NK-92 (cell line): ENCODE measurements around the gene P4HA1.
"Not testable (repeated sequence)": the region's sequence is repeated elsewhere in the genome, so short reads cannot be mapped to it uniquely, and the experiment has no call there.

Source experiments
- DNase-seq: peaks from one replicate; lab custom pipeline; 2025; ENCODE audit not compliant: unreplicated experiment; lab: John Stamatoyannopoulos, UW

P4HA1 gene

DNA sequence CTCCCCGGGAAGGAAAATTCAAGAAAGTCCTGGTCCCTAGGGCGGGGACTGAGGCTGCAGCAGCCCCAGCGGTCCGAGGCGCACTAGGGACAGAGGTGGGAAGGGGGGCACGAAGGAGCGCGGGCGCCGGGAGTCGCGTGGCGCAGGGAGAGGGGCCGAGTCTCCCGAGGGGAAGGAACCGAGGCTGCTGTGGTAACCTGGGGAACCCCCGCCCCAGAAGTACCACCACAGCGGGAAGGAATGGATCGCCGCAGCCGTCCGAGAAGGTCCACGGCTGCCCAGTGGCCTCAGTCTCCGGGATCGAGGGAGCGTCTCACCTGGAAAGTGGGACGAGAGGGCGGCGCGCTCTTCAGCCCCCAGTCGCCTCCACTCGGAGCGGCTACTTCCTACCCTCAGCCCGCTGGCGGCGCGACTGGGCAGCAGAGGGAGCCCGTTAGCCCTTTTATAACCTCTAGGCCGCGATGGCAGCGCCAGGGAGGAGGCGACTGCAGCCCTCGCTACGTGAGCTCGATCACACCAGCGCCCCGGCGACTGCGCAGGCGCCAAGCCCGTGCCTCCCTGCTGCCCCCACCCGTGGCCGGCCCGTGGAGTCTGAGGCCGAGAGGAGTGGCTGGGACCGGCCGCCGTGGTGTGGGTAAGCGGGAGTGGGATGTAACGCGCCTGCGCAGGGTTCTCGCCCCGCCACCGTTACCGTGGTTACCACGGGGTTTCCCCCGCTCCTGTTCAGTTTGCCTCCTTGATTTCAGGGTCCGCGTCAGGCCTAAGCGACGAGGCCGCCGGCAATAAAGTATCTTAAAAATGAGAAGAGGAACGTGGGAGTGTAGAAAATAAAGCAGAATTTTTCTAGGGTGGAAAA, at the start of gene P4HA1:
Gene P4HA1, minus strand, starts transcription at position 418 of the 856 bp plus-strand sequence. CDS start 21,983 bp downstream, outside the sequence.
- peak; percentile 89 for DNase-seq

DNA sequence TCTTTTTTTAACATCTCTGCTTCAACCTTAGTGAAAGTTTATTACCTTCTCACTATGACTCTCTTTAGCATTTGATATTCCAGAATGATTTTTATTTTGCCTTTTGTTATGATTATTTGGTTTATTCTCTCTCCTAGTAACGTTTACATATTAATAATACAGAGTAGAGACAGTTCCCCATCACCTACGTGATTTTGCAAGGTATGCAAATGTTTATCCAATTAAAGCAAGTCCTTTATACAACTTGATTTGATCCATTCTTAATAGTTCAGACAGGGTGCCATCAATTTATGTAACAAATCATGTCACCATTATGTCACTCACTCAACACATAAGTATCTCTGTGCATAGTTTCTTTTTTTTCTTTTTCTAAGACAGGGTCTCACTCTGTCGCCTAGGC, 44.9 kb upstream of the P4HA1 start:
- DNase-seq = no peak

DNA sequence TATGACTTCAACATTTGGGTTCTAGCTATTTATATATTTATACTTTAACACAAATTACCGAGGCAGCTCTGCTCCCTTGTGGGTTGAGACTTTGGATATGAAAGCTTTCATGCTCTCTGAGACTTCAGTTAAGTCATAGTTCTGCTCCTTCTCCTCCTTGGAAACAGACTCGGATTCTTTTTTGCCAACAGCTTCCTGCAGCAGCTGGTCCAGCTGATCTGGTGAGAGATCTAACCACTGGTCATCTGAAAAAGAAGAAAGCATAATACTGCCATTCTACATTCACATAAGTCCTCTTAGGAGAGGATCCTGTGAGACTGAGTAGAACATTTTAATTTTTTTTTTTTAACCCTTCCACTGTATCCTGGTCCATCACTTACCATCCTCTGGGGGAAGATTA, 42.6 kb upstream of the P4HA1 start:
- no peak for DNase-seq

DNA sequence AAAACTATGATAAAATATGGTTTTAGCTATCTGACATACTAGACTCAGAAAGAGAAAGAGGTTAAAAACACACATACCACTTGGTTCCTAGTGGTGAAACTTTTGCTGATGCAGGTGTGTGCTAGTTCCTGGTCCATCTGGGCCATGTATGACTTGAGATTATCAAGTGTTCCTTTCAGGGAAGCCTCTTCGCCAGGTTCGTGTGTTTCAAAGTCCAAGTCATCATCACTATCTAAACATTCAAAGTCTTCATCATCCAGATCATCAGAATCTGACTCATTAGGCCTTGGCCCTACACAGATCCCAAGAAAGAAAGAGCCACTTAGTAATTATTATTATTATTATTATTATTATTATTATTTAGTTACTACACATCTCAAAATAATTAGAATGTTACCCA, 40.0 kb upstream of the P4HA1 start:
- no peak for DNase-seq

DNA sequence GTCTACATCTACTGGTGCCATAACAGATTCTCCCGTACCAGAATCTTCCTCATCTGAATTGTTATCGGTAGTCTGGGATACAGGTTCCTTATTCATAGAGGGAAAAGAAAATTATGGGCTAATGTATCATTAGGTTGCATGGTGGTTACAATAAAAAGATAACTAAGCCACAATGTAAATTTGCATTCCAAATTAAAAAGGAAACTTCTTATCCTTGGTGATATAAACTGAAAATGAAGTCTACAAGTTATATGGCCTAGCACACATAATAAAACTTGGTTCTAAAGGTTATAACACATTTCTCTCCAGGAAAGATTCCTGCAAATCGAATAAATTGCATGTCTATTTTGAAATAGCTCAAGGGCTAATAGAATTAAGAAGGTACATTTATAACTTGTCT, 38.1 kb upstream of the P4HA1 start:
- DNase-seq = no peak

DNA sequence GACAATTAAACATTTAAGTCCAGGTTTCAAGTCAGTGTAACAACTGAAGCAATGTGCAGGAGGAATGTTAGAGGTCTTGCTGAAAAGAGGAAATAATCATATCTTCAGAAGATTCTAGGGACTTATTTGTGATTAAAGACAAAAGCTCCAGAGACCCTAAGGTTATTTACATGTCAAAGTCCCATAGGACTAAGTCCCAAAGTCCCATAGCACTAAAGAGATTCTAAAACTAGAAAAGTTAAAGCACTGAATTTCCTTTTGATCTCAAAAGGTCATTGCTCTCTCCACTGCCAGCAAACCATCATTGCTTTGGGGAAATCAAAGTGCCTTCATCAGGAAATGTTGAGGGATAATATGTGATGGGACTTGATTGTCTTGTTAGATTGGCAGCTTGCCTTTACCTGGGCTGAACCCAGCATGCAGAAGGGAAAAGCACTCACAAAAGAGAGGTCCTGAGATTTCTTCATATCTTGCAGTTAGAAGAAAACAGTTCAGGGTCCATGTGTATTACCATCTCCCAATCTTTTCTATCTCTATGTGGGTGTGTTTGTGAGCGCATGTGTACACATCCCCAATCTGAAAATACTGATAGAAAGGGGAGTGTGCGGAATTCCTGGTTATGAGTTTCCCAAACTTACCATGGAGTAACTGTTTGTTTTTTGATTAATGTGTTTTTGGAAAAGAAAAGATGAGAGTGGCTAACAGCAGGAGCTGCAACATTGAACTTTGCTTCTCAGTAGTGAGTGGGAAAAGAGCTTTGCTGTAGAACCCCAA, 35.4 kb upstream of the P4HA1 start:
- DNase-seq = no peak

DNA sequence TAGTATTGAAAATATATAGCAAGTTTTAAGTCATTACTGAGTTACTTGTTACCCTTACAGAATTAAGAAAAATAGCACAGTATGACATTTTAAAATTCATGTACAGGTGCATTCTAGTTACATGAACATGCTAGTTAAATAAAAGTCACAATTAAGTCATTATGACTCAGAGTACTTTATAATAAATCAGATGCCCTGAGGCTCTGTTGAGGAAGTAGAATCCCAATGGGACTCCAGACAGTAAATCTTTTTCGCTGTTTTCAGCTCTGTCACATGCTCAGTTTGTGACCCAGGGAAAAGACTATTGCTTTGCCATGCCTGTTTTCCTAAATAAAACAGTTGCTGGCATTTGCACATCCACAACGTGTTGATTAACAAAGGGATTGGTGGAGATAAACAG, 34.6 kb upstream of the P4HA1 start:
- no peak for DNase-seq

DNA sequence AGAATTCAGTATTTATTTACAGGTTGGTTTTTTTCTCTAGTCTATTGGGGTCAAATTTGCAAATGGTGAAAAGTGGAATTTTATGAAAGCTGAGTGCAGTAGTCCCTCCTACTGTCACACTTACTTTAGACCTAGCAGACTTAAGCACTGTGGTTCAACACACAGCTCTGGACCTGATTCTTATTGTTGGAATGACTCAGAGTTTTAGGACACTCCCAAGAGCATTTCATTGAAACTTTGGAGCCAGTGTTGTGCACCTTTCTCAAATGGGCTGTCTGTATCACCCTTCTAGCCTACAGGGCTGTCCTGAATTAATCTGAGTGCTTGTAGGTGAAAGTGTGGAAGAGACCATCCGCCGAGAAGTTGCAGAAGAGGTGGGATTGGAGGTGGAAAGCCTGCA, 29.7 kb upstream of the P4HA1 start:
- no peak for DNase-seq

DNA sequence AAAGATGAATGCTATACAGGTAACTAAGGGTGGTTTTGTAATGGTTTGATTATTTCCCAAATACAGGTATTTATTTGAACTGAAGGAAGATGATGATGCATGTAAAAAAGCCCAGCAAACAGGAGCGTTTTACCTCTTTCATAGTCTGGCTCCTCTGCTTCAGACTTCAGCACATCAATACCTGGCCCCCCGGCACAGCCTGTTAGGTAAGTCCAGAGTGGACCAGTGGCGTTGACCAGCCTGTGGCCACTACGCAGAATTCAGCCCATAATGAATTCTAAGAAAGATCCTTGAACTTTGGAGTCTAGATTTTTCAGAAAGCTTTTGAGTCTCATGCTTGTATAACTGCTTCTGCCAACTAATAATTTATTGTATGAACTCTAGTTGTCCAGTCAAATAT, 23.3 kb upstream of the P4HA1 start:
- DNase-seq = no peak

DNA sequence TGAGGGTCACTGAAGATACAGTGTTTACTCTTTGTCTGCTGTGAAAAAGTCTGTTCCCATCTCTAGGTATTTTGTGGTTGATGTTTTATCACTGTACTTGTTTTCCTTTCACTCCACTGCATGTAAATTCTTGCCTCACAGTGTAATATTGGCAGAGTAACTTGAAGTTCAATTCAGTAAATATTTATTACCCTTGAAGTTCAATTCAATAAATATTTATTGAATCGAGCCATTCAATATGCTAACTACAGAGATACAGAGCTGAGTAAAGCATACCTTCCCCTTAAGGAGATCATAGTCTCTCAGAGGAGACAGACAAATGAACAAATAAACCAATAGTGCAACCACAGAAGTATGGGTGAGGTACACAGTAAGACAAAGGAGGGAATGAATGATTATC, 22.8 kb upstream of the P4HA1 start:
- DNase-seq = no peak

DNA sequence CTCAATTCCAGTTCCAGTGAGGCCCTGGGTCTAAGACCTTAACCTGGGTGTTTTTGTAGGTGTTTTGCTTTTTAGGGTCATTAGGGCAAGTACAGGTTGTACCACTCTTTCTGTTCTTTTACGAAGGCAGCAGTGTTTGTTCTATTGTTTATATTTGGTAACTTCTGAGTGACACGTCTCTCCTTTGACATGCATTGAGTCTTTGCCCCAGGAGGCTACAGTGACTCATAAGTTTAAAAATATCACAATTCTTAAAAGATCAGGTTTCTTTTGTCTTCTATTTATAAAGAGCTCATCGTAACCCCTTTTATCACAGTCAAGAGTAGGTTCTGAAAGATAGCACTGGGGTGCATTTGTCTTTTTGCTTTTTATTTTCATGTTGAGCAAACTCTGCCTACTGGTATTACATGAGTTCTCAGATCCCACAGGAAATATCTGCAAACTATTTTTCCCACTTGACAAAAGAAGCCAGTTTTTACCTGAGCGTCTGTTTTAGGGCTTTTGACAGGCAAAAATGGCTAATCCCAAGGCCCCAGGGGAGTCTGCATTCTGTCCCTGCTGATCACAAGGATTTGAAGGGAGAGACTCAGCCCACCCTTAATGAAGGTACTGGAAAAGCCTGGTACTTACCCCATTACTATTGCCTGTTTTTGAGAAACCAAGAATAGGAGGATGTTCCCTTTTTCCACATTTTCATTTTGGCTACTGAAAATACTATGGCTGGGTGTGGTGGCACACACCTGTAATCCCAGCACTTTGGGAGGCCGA, 21.5 kb upstream of the P4HA1 start:
- no peak for DNase-seq

DNA sequence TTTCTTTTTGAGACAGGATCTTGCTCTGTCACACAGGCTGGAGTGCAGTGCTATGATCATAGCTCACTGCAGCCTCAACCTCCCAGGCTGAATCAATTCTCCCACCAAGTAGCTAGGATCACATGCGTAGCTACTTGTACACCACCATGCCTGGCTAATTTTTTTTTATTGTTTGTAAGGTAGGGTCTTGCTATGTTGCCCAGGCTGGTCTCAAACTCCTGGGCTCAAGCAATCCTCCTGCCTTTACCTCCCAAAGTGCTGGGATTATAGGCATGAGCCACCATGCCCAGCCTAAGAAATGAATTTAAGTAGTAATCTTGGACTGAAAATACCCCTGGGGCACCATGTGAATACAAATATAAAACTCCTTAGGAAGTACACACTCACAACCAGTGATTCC, 19.4 kb upstream of the P4HA1 start:
- no peak for DNase-seq

DNA sequence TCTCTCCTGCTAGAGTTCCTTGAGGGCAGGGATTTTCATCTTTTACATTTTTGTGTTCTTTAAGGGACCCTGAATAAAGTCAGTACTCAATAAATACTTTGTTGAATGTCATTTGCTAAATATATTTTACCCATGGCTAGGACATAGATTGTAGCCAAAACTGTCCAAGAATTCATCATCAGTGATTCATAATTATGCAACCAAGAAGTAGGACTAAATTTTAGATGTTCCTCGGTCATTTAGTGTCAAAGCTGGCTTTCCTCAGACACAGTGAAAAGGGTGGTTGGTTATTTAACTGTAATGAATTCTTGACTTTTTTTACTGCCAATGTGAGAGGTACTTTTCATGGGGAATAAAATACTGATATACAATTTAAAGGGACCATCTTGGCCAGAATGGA, 16.9 kb upstream of the P4HA1 start:
- DNase-seq = no peak

DNA sequence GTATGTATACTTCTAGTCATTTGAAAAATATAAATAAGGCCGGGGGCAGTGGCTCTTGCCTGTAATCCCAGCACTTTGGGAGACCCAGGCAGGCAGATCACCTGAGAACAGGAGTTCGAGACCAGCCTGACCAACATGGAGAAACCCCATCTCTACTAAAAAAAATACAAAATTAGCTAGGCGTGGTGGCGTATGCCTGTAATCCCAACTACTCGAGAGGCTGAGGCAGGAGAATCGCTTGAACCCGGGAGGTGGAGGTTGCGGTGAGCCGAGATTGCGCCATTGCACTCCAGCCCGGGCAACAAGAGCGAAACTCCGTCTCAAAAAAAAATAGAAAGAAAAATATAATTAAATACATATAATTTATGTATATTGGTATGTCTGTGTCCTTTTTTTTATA, 15.4 kb upstream of the P4HA1 start:
- DNase-seq = not testable (repeated sequence)

DNA sequence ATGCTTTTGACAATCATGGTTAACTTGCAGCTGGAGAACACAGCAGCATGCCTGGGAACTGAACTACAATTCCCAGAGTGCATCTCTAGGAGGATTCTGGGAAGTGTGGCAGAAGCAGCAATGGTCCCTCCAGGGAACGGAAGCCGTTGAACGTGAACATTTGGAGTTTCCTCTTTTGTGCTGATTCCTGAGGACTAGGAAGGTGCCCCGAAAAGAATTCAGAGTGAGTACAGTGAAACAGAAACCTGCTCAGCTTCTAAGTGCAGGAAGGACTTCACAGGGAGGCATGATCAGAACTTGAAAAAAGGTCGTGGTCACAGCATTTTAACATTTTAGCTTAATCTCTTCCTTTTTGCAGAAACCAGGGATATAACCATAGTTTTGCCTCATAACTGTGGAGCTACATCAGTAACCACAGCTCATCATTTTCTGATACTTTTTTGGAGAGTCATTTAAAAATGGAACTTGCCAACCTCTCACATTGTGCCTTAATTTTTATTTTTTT, 13.7 kb upstream of the P4HA1 start, which contains the start of gene NUDT13:
Gene NUDT13, plus strand, starts transcription at position 111 of the 505 bp plus-strand sequence. CDS start 3,911 bp downstream, outside the sequence.
- DNase-seq = no peak

DNA sequence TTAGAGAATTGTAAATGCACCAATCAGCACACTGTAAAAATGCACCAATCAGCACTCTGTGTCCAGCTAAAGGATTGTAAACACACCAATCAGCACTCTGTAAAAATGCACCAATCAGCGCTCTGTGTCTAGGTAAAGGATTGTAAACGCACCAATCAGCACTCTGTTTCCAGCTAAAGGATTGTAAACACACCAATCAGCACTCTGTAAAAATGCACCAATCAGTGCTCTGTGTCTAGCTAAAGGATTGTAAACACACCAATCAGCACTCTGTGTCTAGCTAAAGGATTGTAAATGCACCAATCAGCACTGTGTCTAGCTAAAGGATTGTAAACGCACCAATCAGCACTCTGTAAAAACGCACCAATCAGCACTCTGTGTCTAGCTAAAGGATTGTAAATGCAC, 12.6 kb upstream of the P4HA1 start:
- DNase-seq = not testable (repeated sequence)

DNA sequence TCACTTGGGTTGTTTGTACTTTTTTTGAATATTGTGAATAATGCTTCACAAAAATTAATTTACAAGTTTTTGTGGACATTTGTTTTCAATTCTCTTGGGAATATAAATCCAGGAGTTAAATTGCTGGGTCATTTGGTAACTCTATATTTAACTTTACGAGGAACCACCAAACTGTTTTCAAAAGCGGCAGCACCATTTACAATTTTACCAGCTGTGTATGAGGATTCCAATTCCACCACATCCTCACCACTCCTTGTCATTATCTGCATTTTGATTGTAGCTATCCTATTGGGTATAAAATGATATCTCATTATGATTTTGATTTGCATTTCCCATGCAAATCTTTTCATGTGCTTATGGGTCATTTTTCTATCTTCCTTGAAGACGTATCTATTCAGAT, 9.6 kb upstream of the P4HA1 start:
- no peak for DNase-seq

DNA sequence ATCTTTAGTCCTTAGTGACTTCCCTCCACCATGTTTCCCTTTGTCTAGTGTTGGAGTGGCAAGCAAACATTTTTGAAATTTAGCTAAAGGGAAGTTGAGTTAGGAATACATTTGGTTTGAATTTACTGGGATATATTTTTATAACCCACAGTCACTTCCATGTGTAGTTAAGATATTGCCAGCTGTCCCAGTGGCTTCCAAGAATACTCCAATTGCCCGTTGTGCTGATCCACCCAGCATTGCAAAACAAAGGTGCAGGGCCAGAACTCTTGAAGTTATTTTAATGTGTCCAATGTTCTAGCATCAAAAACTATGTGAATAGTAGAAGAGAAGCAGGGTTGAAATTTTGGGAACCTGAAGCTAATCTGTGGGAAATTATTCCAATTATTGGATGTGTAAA, 2.5 kb upstream of the P4HA1 start:
- no peak for DNase-seq

DNA sequence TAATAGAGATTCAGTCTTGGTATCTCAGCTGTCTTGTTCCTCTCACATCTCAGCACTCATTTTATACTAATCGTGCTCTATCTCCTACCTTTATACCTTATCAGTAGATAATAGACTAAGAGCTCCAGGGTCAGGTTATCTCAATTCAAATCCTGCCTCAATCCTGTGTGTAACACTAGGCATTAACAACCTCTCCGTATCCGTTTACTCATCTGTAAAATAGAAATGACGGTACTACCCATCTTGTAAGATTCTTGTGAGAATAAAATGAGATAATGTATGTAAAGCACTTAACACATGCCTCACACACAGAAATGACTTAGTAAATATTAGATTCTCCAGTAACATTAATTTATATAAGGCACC, 622 bp upstream of the P4HA1 start:
- no peak for DNase-seq

DNA sequence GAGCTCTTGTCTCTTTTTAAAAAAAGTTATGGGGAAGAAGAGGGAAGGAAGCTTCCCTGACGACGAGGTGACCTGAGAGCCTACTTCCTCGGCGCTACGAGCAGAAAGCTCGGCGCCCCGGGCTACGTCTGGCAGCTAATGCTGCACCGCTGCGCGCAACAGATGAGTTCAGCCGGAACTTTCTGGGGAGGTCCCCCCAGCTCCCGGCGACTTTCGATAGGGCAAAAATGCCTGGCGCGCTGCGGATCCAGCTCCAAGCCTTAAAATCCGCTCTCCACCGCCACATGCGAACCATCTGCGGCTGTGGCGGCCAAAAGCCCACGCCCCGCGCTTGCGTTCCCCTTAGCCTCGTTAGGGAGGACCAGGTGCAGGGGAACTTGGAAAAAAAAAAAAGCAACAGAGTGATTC, 621 bp downstream of the P4HA1 start:
- no peak for DNase-seq

DNA sequence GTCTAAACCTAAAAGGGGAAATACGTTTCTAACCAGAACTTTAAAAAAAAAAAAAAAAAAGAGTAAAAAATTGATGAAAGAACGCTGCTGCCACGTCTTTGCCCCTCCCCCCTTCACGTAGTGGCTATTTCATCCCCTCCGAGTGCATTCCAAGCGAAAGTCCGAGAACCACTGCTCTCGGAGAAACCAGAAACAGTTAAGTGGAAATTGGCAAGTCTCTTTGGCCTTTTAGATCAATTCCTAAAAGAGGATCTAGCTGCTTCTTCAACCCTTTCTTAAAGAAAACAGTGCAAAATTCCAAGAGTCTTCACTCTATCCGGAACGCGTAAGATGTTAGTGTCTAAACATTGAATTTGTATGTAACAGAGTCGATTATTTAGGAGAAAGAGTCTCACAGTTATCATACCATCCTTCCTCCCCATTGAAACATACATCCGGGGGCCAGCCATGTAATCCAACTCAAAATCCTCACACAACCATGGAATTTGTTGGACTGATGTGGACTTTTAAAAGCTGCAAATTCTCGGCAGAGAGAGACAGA, 1.1 kb downstream of the P4HA1 start:
- DNase-seq = no peak
